Measurements from ENCODE around the gene ATXN10.

DNA sequence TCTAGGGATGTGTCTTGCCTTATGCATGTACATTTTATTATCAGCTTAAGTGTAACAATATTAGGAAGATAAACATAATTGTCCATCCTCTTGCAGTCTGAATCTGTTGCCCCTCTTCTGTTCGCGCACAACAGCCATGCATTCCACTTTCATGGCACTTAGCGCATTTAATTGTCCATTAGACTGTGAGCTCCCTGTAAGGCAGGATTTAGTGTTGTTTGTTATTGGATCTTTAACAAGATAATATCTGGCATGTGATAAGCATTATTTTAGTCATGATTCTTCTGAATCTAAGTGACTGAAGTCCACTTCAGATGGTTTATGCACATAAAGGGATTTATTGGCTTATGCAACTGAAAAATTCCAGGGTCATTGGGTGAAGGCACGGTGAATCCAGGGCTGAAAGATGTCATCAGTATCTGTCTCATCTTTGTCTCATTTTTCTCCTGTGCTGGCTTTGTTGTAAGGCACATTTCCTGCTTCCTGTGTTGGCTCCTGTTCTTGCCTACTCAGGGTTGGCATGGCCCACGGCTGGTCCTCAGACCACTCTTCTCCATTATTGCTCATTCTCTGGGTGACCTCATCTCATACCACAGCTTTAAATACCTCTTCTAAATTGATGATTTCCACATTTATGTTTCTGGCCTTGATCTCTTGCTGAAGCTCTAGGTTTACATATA lies 37.6 kb downstream of the ATXN10 start:
- TF ChIP-seq, protein P1, sequence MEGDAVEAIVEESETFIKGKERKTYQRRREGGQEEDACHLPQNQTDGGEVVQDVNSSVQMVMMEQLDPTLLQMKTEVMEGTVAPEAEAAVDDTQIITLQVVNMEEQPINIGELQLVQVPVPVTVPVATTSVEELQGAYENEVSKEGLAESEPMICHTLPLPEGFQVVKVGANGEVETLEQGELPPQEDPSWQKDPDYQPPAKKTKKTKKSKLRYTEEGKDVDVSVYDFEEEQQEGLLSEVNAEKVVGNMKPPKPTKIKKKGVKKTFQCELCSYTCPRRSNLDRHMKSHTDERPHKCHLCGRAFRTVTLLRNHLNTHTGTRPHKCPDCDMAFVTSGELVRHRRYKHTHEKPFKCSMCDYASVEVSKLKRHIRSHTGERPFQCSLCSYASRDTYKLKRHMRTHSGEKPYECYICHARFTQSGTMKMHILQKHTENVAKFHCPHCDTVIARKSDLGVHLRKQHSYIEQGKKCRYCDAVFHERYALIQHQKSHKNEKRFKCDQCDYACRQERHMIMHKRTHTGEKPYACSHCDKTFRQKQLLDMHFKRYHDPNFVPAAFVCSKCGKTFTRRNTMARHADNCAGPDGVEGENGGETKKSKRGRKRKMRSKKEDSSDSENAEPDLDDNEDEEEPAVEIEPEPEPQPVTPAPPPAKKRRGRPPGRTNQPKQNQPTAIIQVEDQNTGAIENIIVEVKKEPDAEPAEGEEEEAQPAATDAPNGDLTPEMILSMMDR (IDR thresholded peaks at IDR 0.05; ENCODE audit: low read depth, low read length): no peak
- TF ChIP-seq EZH2phosphoT487 (IDR thresholded peaks at IDR 0.05; ENCODE audit: low read depth): no peak

All from OCI-LY3 (cell line).